Parathyroid adenoma (tissue), 2 donors: ENCODE results near the gene HUWE1.
A peak's percentile ranks its signal among the peaks of the same experiment; 100 is the strongest.

Experiments used
- H2AFZ ChIP-seq: fragments of 300-600 bp; sonication (generic); one replicate; pipeline ENCODE4 v1.7.0; 2017; ENCODE audit warnings: antibody characterized with exemption, mild to moderate bottlenecking
- H3K27ac ChIP-seq: fragments of 300-600 bp; sonication (generic); one replicate; pipeline ENCODE4 v1.7.0; 2017
- H3K27me3 ChIP-seq: fragments of 300-600 bp; sonication (generic); one replicate; pipeline ENCODE4 v1.7.0; 2017; ENCODE audit warnings: low read length; ENCODE audit not compliant: control insufficient read depth, insufficient read depth
- H3K36me3 ChIP-seq: fragments of 300-600 bp; sonication (generic); one replicate; pipeline ENCODE4 v1.7.0; 2017; ENCODE audit warnings: low read length; ENCODE audit not compliant: control insufficient read depth, insufficient read depth
- H3K4me1 ChIP-seq: fragments of 300-600 bp; sonication (generic); one replicate; pipeline ENCODE4 v1.7.0; 2017; ENCODE audit warnings: control low read depth
- H3K4me2 ChIP-seq: fragments of 300-600 bp; sonication (generic); one replicate; pipeline ENCODE4 v1.7.0; 2017; ENCODE audit warnings: low read length
- H3K4me3 ChIP-seq: fragments of 300-600 bp; sonication (generic); one replicate; pipeline ENCODE4 v1.7.0; 2017; ENCODE audit warnings: low read depth, low read length
- H3K79me2 ChIP-seq: fragments of 300-600 bp; sonication (generic); one replicate; pipeline ENCODE4 v1.7.0; 2017; ENCODE audit warnings: control low read depth
- H3K9ac ChIP-seq: fragments of 300-600 bp; sonication (generic); one replicate; pipeline ENCODE4 v1.7.0; 2017; ENCODE audit warnings: mild to moderate bottlenecking
- H3K9me3 ChIP-seq: fragments of 300-600 bp; sonication (generic); one replicate; pipeline ENCODE4 v1.7.0; 2017; ENCODE audit warnings: low read length; ENCODE audit not compliant: control insufficient read depth
- TF ChIP-seq, protein P1 (sequence below): fragments of 300-600 bp; sonication (generic); IDR thresholded peaks from one replicate; pipeline ENCODE4 v1.7.0; 2017; ENCODE audit warnings: antibody characterized with exemption, mild to moderate bottlenecking
- donor health status: primary hyperparathyroidism.

Gene HUWE1

DNA sequence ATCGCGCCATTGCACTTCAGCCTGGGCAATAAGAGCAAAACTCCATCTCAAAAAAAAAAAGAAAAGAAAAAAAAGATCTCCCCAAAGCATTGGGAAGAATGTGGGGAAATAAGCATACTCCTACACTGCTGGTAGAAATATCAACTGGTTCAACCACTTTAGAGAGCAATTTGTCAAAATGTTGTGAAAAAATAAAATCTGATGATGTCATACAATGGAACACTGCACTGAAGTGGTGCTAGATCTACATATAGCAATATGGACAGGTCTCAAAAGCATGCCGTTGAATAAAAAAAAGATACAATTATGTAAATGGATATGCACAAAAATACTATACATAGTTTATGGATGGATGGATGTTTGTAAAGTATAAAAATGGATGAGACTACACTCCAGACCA is 18.3 kb upstream of the HUWE1 start:
- Histone ChIP-seq H3K9me3 (no peaks in the 10 kb centered on the region), H3K4me2 (no peak overlapping the region), H3K79me2 (no peaks in the 10 kb centered on the region), H3K9ac (no peak overlapping the region), H3K27ac (no peak overlapping the region), H3K4me1 (no peaks in the 10 kb centered on the region), H3K27me3 (no peaks in the 10 kb centered on the region), H3K4me3 (no peak overlapping the region), H3K36me3 (no peaks in the 10 kb centered on the region), H2AFZ (no peak overlapping the region)
- TF ChIP-seq, protein P1, sequence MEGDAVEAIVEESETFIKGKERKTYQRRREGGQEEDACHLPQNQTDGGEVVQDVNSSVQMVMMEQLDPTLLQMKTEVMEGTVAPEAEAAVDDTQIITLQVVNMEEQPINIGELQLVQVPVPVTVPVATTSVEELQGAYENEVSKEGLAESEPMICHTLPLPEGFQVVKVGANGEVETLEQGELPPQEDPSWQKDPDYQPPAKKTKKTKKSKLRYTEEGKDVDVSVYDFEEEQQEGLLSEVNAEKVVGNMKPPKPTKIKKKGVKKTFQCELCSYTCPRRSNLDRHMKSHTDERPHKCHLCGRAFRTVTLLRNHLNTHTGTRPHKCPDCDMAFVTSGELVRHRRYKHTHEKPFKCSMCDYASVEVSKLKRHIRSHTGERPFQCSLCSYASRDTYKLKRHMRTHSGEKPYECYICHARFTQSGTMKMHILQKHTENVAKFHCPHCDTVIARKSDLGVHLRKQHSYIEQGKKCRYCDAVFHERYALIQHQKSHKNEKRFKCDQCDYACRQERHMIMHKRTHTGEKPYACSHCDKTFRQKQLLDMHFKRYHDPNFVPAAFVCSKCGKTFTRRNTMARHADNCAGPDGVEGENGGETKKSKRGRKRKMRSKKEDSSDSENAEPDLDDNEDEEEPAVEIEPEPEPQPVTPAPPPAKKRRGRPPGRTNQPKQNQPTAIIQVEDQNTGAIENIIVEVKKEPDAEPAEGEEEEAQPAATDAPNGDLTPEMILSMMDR: no peak

DNA sequence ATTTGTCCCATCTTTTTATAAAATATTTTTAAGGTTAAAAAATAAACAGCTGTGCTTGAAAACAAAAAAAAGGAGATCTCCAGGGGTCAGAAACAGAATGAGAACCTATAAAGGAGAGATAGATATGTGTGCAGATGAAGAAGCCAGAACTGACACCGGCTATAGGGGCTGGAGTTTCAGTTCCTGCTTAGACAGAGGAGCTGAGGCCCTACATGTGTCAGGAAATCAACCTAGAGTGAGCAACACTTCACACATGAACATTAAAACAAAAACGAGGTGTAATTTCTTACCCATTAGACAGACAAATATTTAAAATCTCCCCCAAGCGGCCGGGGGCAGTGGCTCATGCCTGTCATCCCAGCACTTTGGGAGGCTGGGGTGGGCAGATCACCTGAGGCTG is 17.8 kb upstream of the HUWE1 start:
- Histone ChIP-seq H3K79me2 (no peaks in the 10 kb centered on the region), H2AFZ (no peak overlapping the region), H3K27me3 (no peaks in the 10 kb centered on the region), H3K9me3 (no peaks in the 10 kb centered on the region), H3K36me3 (no peaks in the 10 kb centered on the region), H3K4me1 (no peaks in the 10 kb centered on the region), H3K4me3 (no peak overlapping the region), H3K9ac (no peak overlapping the region), H3K27ac (no peak overlapping the region), H3K4me2 (no peak overlapping the region)
- TF ChIP-seq, protein P1: no peak

DNA sequence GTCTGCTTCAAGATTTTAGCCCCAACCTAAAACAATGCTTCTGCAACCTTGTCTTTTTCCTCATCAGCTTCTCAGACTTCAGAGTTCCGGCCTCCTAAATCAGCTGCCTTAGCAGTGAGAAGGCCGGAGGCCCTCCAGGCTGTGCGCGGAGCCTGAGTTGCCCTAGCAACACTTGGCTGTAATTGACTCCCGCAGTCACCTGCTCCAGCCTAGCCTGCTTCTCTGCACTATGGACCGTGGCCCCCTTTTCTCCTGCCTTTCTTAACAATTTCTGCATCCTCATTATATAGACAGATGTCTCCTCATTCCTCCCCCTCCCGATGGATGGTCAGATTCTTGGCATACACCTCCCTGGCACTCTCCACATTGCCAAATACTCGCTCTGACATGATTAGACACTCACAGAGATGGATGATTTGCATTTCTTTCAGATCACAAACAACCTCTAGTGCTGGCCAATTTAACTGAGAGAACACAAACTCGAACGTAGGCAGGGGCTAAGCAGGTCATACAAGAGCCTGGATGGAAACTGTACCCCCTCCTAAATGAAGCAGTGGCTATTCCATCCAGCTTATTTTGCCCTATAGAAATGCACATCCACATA is 9.5 kb upstream of the HUWE1 start:
- Histone ChIP-seq H3K79me2 (no peaks in the 10 kb centered on the region), H3K4me3 (no peak overlapping the region), H3K4me2 (no peak overlapping the region), H3K9me3 (no peaks in the 10 kb centered on the region), H3K27me3 (no peaks in the 10 kb centered on the region), H3K9ac (no peak overlapping the region), H3K27ac (no peak overlapping the region), H2AFZ (peak overlapping the region; percentile 22), H3K36me3 (no peaks in the 10 kb centered on the region), H3K4me1 (no peaks in the 10 kb centered on the region)
- TF ChIP-seq, protein P1: no peak

DNA sequence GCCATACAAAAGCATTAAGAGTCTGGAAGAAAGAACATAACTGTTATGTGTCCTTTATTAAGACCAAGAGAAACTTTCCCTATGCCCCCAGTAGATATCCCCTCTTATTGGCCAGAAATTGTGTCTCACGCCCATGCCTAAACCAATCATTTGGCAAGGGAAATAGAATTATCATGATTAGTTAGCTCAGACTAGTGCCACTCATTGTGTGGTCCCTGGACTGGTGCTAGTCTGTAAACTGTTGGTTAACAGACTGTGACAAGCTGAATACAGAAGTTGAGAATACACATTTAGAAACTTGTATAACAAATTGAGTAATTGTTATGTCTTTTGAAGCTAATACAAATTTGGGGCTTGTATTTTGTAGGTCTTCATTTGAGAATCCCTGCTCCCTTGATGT is 8.1 kb upstream of the HUWE1 start:
- no peaks in the 10 kb centered on the region for H3K36me3 ChIP-seq
- TF ChIP-seq, protein P1: no peak

DNA sequence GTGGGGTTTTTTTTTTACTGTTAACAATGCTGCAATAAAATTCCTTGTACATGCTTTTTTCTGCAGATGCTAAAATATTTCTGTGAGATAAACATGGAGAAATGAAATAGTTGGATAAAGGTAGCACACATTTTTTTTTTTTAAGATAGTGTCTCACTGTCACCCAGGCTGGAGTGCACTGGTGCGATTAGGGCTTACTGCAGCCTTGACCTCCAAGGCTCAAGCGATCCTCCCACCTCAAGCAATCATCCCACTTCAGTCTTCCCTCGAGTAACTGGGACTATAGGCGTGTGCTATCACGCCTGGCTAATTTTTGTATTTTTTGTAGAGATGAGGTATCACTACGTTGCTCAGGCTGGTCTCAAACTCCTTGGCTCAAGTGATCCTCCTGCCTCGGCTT is 1.8 kb upstream of the HUWE1 start:
- Histone ChIP-seq H3K79me2 (no peaks in the 10 kb centered on the region), H3K4me1 (no peaks in the 10 kb centered on the region), H3K9ac (no peak overlapping the region), H2AFZ (no peak overlapping the region), H3K36me3 (no peaks in the 10 kb centered on the region), H3K4me3 (no peak overlapping the region), H3K27me3 (no peaks in the 10 kb centered on the region), H3K9me3 (no peaks in the 10 kb centered on the region), H3K27ac (no peak overlapping the region), H3K4me2 (no peak overlapping the region)
- TF ChIP-seq, protein P1: no peak

More for the DNA sequence above, 8.1 kb upstream of the HUWE1 start:
- H2AFZ ChIP-seq: no peak overlapping the region
- H3K4me1 ChIP-seq: no peaks in the 10 kb centered on the region
- no peak overlapping the region for H3K4me2 ChIP-seq
- H3K9ac ChIP-seq: no peak overlapping the region
- H3K9me3 ChIP-seq: no peaks in the 10 kb centered on the region
- H3K79me2 ChIP-seq: no peaks in the 10 kb centered on the region
- H3K27ac ChIP-seq: no peak overlapping the region
- no peaks in the 10 kb centered on the region for H3K27me3 ChIP-seq
- H3K4me3 ChIP-seq: no peak overlapping the region
